Central memory CD4-positive, alpha-beta T cell (primary cell): ENCODE results near the gene MAGI1.

Experiments used
- DNase-seq: peaks from one replicate; pipeline ENCODE4 v3.0.0; 2022

MAGI1 gene

GRCh38 chr3:65939184-65939583 is 99.5 kb downstream of the MAGI1 start:
- no peak for DNase-seq

GRCh38 chr3:65938676-65939075 is 100.0 kb downstream of the MAGI1 start:
- no peak for DNase-seq

GRCh38 chr3:65938147-65938546 is 100.6 kb downstream of the MAGI1 start:
- no peak for DNase-seq

- no peak for DNase-seq
Measured at GRCh38 chr3:65936908-65937638, 101.6 kb downstream of the MAGI1 start.

- DNase-seq = no peak
Measured at GRCh38 chr3:65935724-65936123, 103.0 kb downstream of the MAGI1 start.

- no peak for DNase-seq
Measured at GRCh38 chr3:65930648-65931047, 108.1 kb downstream of the MAGI1 start.

GRCh38 chr3:65928110-65928509 is 110.6 kb downstream of the MAGI1 start:
- DNase-seq = no peak

- no peak for DNase-seq
Measured at GRCh38 chr3:65927576-65927975, 111.1 kb downstream of the MAGI1 start.

GRCh38 chr3:65925254-65925954 is 113.3 kb downstream of the MAGI1 start:
- no peak for DNase-seq

GRCh38 chr3:65924762-65925161 is 114.0 kb downstream of the MAGI1 start:
- DNase-seq = no peak

GRCh38 chr3:65922441-65922840 is 116.3 kb downstream of the MAGI1 start:
- no peak for DNase-seq

GRCh38 chr3:65919826-65920225 is 118.9 kb downstream of the MAGI1 start:
- no peak for DNase-seq

GRCh38 chr3:65915477-65915876 is 123.2 kb downstream of the MAGI1 start:
- no peak for DNase-seq

GRCh38 chr3:65914740-65915367 is 123.9 kb downstream of the MAGI1 start:
- no peak for DNase-seq

- no peak for DNase-seq
Measured at GRCh38 chr3:65914032-65914739, 124.5 kb downstream of the MAGI1 start.

- no peak for DNase-seq
Measured at GRCh38 chr3:65912647-65913046, 126.1 kb downstream of the MAGI1 start.

- DNase-seq = no peak
Measured at GRCh38 chr3:65908588-65908987, 130.1 kb downstream of the MAGI1 start.

GRCh38 chr3:65907232-65908130 is 131.2 kb downstream of the MAGI1 start:
- DNase-seq = no peak

- DNase-seq = no peak
Measured at GRCh38 chr3:65905771-65906170, 132.9 kb downstream of the MAGI1 start.

GRCh38 chr3:65904016-65904415 is 134.7 kb downstream of the MAGI1 start:
- no peak for DNase-seq

GRCh38 chr3:65902304-65902793 is 136.4 kb downstream of the MAGI1 start:
- no peak for DNase-seq

- no peak for DNase-seq
Measured at GRCh38 chr3:65901226-65901625, 137.5 kb downstream of the MAGI1 start.
